Left ventricle myocardium inferior (tissue), 1 donor: ENCODE measurements around the gene C2. TPM values are rescaled to one million over a fixed set of nuclear protein-coding genes. Genes with fewer than 3 reads are reported as not detected.

Experiments
- DNase-seq: peaks from one replicate; pipeline ENCODE4 v3.0.0-alpha.2; 2020
- H3K27ac ChIP-seq: fragments of 200-600 bp; replicated peaks from 2 replicates; pipeline ENCODE4 v1.8.0; 2021
- H3K27me3 ChIP-seq: fragments of 200-600 bp; 2 replicates; pipeline ENCODE4 v1.8.0; 2021; ENCODE audit warnings: low read depth
- H3K36me3 ChIP-seq: fragments of 200-600 bp; 2 replicates; pipeline ENCODE4 v1.8.0; 2021
- H3K4me1 ChIP-seq: fragments of 200-600 bp; 2 replicates; pipeline ENCODE4 v1.8.0; 2021
- H3K4me3 ChIP-seq: fragments of 200-600 bp; 2 replicates; pipeline ENCODE4 v1.8.0; 2021; ENCODE audit warnings: mild to moderate bottlenecking, moderate library complexity
- H3K9me3 ChIP-seq: fragments of 200-600 bp; replicated peaks from 2 replicates; pipeline ENCODE4 v1.8.0; 2021
- intact Hi-C: fragments of 100-400 bp; cut with micrococcal nuclease; formaldehyde crosslinking; loops from one replicate; pipeline ENCODE4 v1.11.0; 2022
- total RNA-seq: library from RNA; stranded (reverse); fragmentation: NEBNext Ultra II Directional; extraction: Animal tissue kit (Norgen Biotek cat#: 25700); gene quantifications from one replicate; pipeline ENCODE4 v1.2.1, GENCODE V29; 2021
- TF ChIP-seq, protein P1 (sequence below): fragments of 200-600 bp; IDR thresholded peaks from 2 replicates; pipeline ENCODE4 v1.8.0; 2021; ENCODE audit warnings: antibody characterized with exemption, mild to moderate bottlenecking, borderline replicate concordance
- donor health status: DM: no; HTN: yes; CAD: no; lungs with severe emphysema.

The C2 gene
- total RNA-seq, 1 donor from 2014 or later: 9.7 TPM

DNA sequence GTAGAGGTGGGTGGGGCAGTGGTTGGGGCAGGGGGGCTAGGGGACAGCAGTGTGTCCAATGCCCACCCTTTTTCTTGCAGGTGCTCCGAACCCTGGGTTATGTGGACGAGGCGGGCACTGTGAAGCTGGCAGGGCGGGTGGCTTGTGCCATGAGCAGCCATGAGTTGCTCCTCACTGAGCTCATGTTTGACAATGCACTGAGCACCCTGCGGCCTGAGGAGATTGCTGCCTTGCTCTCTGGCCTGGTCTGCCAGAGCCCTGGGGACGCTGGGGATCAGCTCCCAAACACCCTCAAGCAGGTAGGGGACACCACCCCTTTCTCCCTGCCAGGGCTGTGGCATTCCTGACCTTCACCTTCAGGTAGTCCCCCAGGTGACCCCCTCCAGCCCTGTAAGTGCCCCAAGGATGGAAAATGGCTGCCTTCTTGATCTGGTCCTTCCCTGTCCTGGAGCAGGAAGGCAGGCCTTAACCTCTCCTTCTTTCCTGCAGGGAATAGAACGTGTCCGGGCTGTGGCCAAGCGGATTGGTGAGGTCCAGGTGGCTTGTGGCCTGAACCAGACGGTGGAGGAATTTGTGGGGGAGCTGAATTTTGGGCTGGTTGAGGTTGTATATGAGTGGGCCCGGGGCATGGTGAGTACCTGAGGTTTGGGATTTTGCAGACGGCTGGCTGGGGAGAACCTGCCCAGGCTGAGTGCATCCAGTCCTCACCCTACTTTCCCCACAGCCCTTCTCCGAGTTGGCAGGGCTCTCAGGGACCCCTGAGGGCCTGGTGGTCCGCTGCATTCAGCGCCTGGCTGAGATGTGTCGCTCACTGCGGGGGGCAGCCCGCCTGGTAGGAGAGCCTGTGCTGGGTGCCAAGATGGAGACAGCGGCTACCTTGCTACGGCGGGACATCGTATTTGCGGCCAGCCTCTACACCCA, 41.5 kb downstream of the C2 start:
- Histone ChIP-seq H3K4me3 (no peak overlapping the region), H3K4me1 (peaks cover 38% of the 10 kb centered on the region), H3K9me3 (no peaks in the 10 kb centered on the region), H3K36me3 (peaks cover 64% of the 10 kb centered on the region), H3K27me3 (no peaks in the 10 kb centered on the region), H3K27ac (no peak overlapping the region)
- TF ChIP-seq, protein P1, sequence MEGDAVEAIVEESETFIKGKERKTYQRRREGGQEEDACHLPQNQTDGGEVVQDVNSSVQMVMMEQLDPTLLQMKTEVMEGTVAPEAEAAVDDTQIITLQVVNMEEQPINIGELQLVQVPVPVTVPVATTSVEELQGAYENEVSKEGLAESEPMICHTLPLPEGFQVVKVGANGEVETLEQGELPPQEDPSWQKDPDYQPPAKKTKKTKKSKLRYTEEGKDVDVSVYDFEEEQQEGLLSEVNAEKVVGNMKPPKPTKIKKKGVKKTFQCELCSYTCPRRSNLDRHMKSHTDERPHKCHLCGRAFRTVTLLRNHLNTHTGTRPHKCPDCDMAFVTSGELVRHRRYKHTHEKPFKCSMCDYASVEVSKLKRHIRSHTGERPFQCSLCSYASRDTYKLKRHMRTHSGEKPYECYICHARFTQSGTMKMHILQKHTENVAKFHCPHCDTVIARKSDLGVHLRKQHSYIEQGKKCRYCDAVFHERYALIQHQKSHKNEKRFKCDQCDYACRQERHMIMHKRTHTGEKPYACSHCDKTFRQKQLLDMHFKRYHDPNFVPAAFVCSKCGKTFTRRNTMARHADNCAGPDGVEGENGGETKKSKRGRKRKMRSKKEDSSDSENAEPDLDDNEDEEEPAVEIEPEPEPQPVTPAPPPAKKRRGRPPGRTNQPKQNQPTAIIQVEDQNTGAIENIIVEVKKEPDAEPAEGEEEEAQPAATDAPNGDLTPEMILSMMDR: no peak
- intact Hi-C loops: no loop called here
- DNase-seq: no peak

DNA sequence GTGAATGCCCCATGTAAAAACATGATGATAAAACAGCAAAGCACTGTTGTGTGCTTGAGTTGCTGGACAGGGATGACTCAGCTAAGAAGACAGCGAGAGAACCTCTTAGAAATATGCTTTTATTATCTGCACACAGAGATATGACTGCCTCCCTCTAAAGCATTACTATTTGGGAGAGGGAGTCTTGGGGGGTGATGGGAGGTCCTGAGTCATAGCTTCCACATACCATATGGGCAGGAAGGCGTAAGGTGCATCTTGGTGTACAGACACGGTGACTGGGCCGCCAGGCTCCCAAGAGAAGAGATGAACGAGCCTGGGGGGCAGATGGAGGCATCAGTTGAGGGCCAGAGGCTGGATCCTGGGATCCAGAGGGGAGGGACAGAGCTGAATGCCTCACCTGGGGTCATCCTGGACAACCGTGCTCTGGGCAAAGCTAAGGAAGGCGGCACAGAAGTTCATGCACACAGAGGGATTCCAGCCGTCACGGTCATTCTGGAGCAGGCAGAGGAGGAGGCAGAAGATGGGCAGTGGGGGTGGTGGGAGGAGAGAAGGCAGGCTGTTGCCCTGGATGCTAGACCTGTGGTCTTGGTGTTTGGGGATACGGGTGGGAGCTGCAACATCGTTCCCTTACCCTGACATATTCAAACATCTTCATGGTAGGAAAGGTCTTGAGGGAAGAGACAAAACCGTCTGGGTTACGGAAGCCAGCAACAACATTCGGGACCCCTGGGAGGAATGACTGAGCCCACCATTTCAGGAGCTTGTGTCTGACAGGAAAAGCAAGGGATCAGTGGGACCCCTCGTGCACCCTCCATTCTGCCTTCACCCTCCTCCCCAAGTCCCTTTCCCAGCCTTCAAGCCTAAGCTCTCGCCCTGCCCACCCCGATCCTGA, 42.4 kb downstream of the C2 start:
- TF ChIP-seq, protein P1: no peak
- Histone ChIP-seq H3K36me3 (peaks cover 55% of the 10 kb centered on the region), H3K9me3 (no peaks in the 10 kb centered on the region), H3K27ac (no peak overlapping the region), H3K4me1 (peaks cover 38% of the 10 kb centered on the region), H3K4me3 (no peak overlapping the region), H3K27me3 (no peaks in the 10 kb centered on the region)
- intact Hi-C loops: no loop called here
- no peak for DNase-seq

DNA sequence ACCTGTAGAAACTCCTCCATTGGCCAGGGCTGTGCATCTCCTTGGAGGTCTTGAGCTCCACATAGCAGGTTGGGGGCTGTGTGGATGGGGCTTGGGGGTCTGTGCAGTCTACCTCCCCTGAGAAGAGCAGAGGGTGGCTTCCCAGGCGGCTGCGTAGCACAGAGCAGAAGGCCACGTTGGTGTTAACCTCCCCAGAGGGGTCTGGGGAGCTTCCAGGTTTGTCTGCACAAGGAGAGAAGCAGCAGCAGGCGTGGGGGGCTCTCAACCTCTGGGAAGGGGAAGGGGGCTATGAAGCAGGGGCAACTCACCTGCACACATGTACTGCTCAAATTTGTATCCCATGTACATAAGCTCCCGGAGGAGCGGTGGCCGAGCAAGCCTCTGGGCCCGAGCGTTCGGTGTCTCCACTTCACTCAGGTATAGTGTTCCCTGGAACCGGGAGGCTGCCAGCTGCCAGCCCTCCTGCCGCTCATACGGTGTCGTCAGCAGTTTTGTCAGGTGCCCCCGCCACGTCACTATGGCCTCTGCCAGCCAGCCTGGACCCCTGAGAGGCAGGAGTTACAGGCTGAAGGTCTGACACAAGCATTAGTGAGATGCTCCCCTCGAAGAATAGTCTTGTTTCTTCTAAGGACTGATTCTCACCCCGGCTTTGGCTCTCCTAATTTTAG, 43.2 kb downstream of the C2 start:
- Histone ChIP-seq H3K27ac (peak overlapping the region; percentile 98), H3K4me3 (peak overlapping the region; percentile 98), H3K36me3 (peaks cover 47% of the 10 kb centered on the region), H3K9me3 (no peaks in the 10 kb centered on the region), H3K4me1 (peaks cover 38% of the 10 kb centered on the region), H3K27me3 (no peaks in the 10 kb centered on the region)
- TF ChIP-seq, protein P1: no peak
- DNase-seq: no peak
- intact Hi-C loops: no loop called here

DNA sequence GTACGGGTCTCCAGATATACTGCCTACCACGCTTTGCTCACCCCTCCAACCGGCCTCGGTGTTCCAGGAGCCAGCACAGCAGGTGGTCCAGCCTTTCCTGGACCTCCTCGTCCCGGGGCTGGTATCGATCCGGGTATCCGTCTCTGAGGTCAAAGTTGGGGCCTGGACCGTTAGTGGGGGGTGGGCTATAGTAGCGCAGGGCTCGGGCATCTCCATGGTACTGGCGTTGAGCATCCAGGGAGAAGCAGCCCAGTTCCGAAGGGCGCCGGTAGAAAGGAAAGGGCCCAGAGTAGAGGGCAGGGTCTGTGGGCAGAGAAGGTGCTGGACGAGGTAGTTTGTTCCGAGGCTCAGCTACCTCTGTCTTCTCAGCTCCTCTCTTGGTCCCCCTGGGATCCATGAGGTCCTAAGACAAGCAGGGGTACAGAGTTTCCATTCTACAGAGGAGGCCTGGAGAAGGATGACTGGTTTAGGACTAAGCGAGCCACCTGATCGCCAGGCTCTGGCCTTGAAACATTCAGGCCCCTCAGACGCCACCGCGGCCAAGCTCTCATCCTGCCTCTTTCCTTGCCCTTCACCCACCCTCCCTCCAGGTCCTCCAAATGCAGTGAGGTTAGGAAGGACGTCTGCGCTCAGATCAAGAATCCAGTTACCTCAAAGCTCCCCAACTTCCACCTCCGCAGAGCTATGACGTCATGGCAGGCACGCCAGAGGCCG, 43.9 kb downstream of the C2 start:
- no peak for DNase-seq
- TF ChIP-seq, protein P1: no peak
- peak overlapping the region; percentile 98 for H3K4me3 ChIP-seq
- peaks cover 38% of the 10 kb centered on the region for H3K4me1 ChIP-seq
- intact Hi-C loops: no loop called here
- H3K9me3 ChIP-seq: no peaks in the 10 kb centered on the region
- no peaks in the 10 kb centered on the region for H3K27me3 ChIP-seq
- H3K36me3 ChIP-seq: peaks cover 40% of the 10 kb centered on the region
- H3K27ac ChIP-seq: peak overlapping the region; percentile 98
